Vagina (tissue), 2 donors: Measurements from ENCODE around the gene CMPK1.

ENCODE experiments used
- POLR2A ChIP-seq, 2 donors: fragments of 450-650 bp; IDR thresholded peaks; one replicate each; pipeline ENCODE4 v1.6.1; 2017; ENCODE audit warnings: antibody characterized with exemption in 2 of 2, mild to moderate bottlenecking in 2 of 2, moderate library complexity in 2 of 2
- TF ChIP-seq, protein P1 (sequence below), 3 experiments: fragments of 450-650 bp in 2 of 3; fragments of 200-600 bp in 1 of 3; sonication (generic) in 1 of 3; IDR thresholded peaks; one replicate each; pipeline ENCODE4 v1.5.1; 2017 to 2019; ENCODE audit warnings: antibody characterized with exemption in 3 of 3, mild to moderate bottlenecking in 2 of 3, moderate library complexity in 2 of 3

DNA sequence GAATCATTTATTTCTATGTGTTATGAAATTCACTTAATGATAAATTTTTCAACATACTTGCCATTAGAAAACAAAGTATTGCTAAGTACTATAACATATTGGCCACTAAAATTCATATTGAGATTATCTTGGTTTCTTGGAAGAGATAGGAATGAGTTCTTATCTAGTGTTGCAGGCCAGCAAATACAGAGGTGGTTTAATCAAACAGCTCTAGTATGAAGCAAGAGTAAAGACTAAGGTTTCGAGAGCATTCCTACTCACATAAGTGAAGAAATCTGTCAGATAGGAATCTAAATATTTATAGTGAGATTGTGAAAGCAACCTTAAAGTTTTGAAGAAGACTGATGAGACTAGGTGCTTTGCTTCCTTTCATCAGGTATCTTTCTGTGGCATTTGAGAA lies 44.6 kb downstream of the CMPK1 start:
- TF ChIP-seq, protein P1, sequence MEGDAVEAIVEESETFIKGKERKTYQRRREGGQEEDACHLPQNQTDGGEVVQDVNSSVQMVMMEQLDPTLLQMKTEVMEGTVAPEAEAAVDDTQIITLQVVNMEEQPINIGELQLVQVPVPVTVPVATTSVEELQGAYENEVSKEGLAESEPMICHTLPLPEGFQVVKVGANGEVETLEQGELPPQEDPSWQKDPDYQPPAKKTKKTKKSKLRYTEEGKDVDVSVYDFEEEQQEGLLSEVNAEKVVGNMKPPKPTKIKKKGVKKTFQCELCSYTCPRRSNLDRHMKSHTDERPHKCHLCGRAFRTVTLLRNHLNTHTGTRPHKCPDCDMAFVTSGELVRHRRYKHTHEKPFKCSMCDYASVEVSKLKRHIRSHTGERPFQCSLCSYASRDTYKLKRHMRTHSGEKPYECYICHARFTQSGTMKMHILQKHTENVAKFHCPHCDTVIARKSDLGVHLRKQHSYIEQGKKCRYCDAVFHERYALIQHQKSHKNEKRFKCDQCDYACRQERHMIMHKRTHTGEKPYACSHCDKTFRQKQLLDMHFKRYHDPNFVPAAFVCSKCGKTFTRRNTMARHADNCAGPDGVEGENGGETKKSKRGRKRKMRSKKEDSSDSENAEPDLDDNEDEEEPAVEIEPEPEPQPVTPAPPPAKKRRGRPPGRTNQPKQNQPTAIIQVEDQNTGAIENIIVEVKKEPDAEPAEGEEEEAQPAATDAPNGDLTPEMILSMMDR (IDR thresholded peaks at IDR 0.05): no peak
- TF ChIP-seq POLR2A (IDR thresholded peaks at IDR 0.05): no peak
